ENCODE data around the gene LZIC.

DNA sequence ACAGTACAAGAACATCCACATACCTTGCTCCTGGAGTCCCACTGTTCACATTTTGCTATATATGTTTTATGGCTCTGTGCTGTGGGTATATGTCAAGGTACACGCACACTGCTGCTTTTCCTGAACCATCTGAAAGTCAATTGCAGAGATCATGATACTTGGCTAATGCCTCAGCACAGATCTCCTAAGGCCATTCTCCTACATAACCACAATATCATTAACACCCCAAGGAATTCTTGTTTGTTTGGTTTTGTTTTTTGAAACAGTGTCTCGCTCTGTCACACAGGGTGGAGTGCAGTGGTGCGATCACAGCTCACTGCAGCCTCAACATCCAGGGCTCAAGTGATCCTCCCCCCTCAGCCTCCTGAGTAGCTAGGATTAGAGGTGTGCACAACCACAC lies 49.1 kb downstream of the LZIC start:
- TF ChIP-seq, protein P1, sequence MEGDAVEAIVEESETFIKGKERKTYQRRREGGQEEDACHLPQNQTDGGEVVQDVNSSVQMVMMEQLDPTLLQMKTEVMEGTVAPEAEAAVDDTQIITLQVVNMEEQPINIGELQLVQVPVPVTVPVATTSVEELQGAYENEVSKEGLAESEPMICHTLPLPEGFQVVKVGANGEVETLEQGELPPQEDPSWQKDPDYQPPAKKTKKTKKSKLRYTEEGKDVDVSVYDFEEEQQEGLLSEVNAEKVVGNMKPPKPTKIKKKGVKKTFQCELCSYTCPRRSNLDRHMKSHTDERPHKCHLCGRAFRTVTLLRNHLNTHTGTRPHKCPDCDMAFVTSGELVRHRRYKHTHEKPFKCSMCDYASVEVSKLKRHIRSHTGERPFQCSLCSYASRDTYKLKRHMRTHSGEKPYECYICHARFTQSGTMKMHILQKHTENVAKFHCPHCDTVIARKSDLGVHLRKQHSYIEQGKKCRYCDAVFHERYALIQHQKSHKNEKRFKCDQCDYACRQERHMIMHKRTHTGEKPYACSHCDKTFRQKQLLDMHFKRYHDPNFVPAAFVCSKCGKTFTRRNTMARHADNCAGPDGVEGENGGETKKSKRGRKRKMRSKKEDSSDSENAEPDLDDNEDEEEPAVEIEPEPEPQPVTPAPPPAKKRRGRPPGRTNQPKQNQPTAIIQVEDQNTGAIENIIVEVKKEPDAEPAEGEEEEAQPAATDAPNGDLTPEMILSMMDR (IDR thresholded peaks at IDR 0.05), result no peak
- TF ChIP-seq POLR2A (IDR thresholded peaks at IDR 0.05; ENCODE audit: low read depth), result no peak
